K562 (cell line): ENCODE results near the gene ASB11. TPM values are rescaled to one million over a fixed set of nuclear protein-coding genes. Genes with fewer than 3 reads are reported as not detected.

Source experiments
- ATF1 ChIP-seq, 2 experiments: fragments of 450-650 bp in 1 of 2; IDR thresholded peaks; 2 replicates each; pipeline ENCODE4 v1.6.1; 2016; ENCODE audit warnings: missing compliant biosample characterization in 1 of 2, missing genetic modification characterization in 1 of 2
- ATF2 ChIP-seq: sonication (generic); formaldehyde crosslinking; IDR thresholded peaks from 2 replicates; pipeline ENCODE4 v1.8.1; 2022; ENCODE audit warnings: missing genetic modification reagents
- ATF4 ChIP-seq: fragments of 450-650 bp; formaldehyde crosslinking; IDR thresholded peaks from 2 replicates; pipeline ENCODE4 v1.4.0; 2022; ENCODE audit warnings: mild to moderate bottlenecking, moderate library complexity
- ATF6 ChIP-seq: sonication (generic); formaldehyde crosslinking; IDR thresholded peaks from 2 replicates; pipeline ENCODE4 v1.4.0; 2020; ENCODE audit warnings: mild to moderate bottlenecking, missing genetic modification reagents
- CREB5 ChIP-seq: fragments of 250-450 bp; sonication (Bioruptor Pico); IDR thresholded peaks from 2 replicates; pipeline ENCODE4 v1.5.0; 2020; ENCODE audit warnings: mild to moderate bottlenecking
- CXXC5 ChIP-seq: fragments of 250-450 bp; sonication (Bioruptor Pico); IDR thresholded peaks from 2 replicates; pipeline ENCODE4 v1.8.0; 2022; ENCODE audit warnings: inconsistent platforms, mild to moderate bottlenecking, moderate library complexity
- DDX20 ChIP-seq: fragments of 450-650 bp; IDR thresholded peaks from 2 replicates; pipeline ENCODE4 v1.6.1; 2016; ENCODE audit warnings: missing genetic modification characterization, low read depth, mild to moderate bottlenecking, missing compliant biosample characterization, moderate library complexity
- FIP1L1 ChIP-seq: fragments of 200-400 bp; formaldehyde crosslinking; IDR thresholded peaks from 2 replicates; pipeline ENCODE4 v1.6.1; 2018; ENCODE audit warnings: mild to moderate bottlenecking, low read depth, low read length; ENCODE audit not compliant: poor library complexity, severe bottlenecking
- FOXK2 ChIP-seq, 2 experiments: fragments of 450-650 bp; IDR thresholded peaks in 1 of 2; conservative IDR thresholded peaks in 1 of 2; 2 replicates each; pipeline ENCODE4 v1.6.1; 2016; ENCODE audit warnings: low read depth in 2 of 2, mild to moderate bottlenecking in 1 of 2
- HINFP ChIP-seq: fragments of 450-650 bp; conservative IDR thresholded peaks from 2 replicates; pipeline ENCODE4 v1.6.1; 2016; ENCODE audit warnings: missing genetic modification characterization, low read depth, mild to moderate bottlenecking, control low read depth, missing compliant biosample characterization
- HMG20A ChIP-seq: fragments of 450-650 bp; formaldehyde crosslinking; conservative IDR thresholded peaks from 2 replicates; pipeline ENCODE4 v1.4.0; 2020; ENCODE audit warnings: mild to moderate bottlenecking, mixed read lengths
- KLF1 ChIP-seq: fragments of 450-650 bp; IDR thresholded peaks from 2 replicates; pipeline ENCODE4 v1.6.1; 2016; ENCODE audit warnings: missing genetic modification characterization, missing compliant biosample characterization
- MAX ChIP-seq: sonication (generic); formaldehyde crosslinking; IDR thresholded peaks from 2 replicates; pipeline ENCODE4 v1.9.0; 2022; ENCODE audit warnings: mild to moderate bottlenecking, missing genetic modification reagents
- NR3C1 ChIP-seq: sonication (generic); formaldehyde crosslinking; IDR thresholded peaks from 2 replicates; pipeline ENCODE4 v1.8.1; 2022; ENCODE audit warnings: missing genetic modification reagents
- RBM34 ChIP-seq: fragments of 200-400 bp; formaldehyde crosslinking; IDR thresholded peaks from 2 replicates; pipeline ENCODE4 v1.6.1; 2018; ENCODE audit warnings: low read length, borderline replicate concordance; ENCODE audit not compliant: insufficient read depth
- SMAD1 ChIP-seq: fragments of 150-350 bp; IDR thresholded peaks from 2 replicates; pipeline ENCODE4 v1.6.1; 2014; ENCODE audit warnings: low read length, low read depth; ENCODE audit not compliant: partially characterized antibody
- SOX6 ChIP-seq: fragments of 450-650 bp; IDR thresholded peaks from 2 replicates; pipeline ENCODE4 v1.6.1; 2014; ENCODE audit warnings: mild to moderate bottlenecking
- SREBF2 ChIP-seq: sonication (generic); formaldehyde crosslinking; IDR thresholded peaks from 2 replicates; pipeline ENCODE4 v1.4.0; 2020; ENCODE audit warnings: mild to moderate bottlenecking, missing genetic modification reagents
- ZNF140 ChIP-seq: fragments of 250-450 bp; sonication (Bioruptor Pico); IDR thresholded peaks from 2 replicates; pipeline ENCODE4 v1.8.0; 2021; ENCODE audit warnings: moderate library complexity, mild to moderate bottlenecking, inconsistent platforms
- polyA plus RNA-seq, 8 experiments: library from polyadenylated mRNA; depleted of rRNA in 4 of 8; stranded (reverse) in 5 of 8; unstranded in 3 of 8; fragments of >200 nt; fragmentation: Nextera tagmentation in 2 of 8; fragmentation: Illumina TruSeq in 1 of 8; extraction: Ambion mirVana in 2 of 8; extraction: Trizol in 1 of 8; gene quantifications; 2 replicates each; pipeline versions ENCODE4 v1.2.1 to v1.2.3, GENCODE V29; 2011 to 2014; ENCODE audit warnings: inconsistent platforms in 1 of 8, missing spikeins in 1 of 8
- total RNA-seq, 7 experiments: library from RNA; depleted of rRNA in 6 of 7; stranded (reverse); fragments of >200 nt in 6 of 7; fragmentation: Illumina TruSeq in 2 of 7; extraction: Trizol in 2 of 7; gene quantifications; 2 replicates each; pipeline versions ENCODE4 v1.2.1 to v1.2.3, GENCODE V29; 2011 to 2021; ENCODE audit warnings: low replicate concordance in 1 of 7

Gene ASB11
- total and polyA plus RNA-seq, 9 of the 15 experiments (the other 6 are each of a cell fraction or from before 2014, with no cell fraction given) = not detected

- TF ChIP-seq ATF6 (CRISPR knock-in tag) (no peak), SREBF2 (CRISPR knock-in tag) (no peak), SOX6 (peak; percentile 26; the same call in 1 of the 2 replicates), RBM34 (no peak), CXXC5 (CRISPR knock-in tag) (peak; percentile 84), CREB5 (CRISPR knock-in tag) (no peak), DDX20 (tag) (no peak), HMG20A (CRISPR knock-in tag) (no peak), SMAD1 (no peak), ATF1 (CRISPR knock-in tag; IDR thresholded peaks at IDR 0.05) (peak; percentile 28; the same call in 1 of the 2 replicates), ATF1 (tag; IDR thresholded peaks at IDR 0.05) (peak; percentile 95), ATF4 (CRISPR knock-in tag) (no peak), ATF2 (CRISPR knock-in tag) (no peak), ZNF140 (CRISPR knock-in tag) (no peak), KLF1 (tag) (no peak), MAX (0 out of 2 replicates have a peak, but pooled peaks have one; percentile 43), FIP1L1 (no peak), NR3C1 (CRISPR knock-in tag) (no peak), HINFP (tag) (no peak), FOXK2 (conservative IDR thresholded peaks at IDR 0.05 in 1 of 2, IDR thresholded peaks at IDR 0.05 in 1 of 2; ENCODE audit: low read depth in 2 of 2) (peak in 1 of 2 experiments; percentile 67; a peak in 2 of 4 replicates)
Observed at GRCh38 chrX:15335135-15336022, 19.9 kb upstream of the ASB11 start, which contains the start of gene PIGA (continued).
